ENCODE results near the gene TBCK.

The TBCK gene

GRCh38 chr4:106247600-106247999 lies 68.4 kb downstream of the TBCK start:
- TF ChIP-seq FOXP2 (optimal IDR thresholded peaks at IDR 0.05; ENCODE audit: borderline replicate concordance, extremely low read depth, extremely low read length, insufficient read depth) (no peak), REST (IDR thresholded peaks at IDR 0.05; ENCODE audit: insufficient read depth in 1 of 2, low read depth in 2 of 2, low read length in 2 of 2) (no peak), SIN3A (IDR thresholded peaks at IDR 0.05; ENCODE audit: borderline replicate concordance, insufficient read depth, low read length) (no peak), TAF1 (IDR thresholded peaks at IDR 0.05; ENCODE audit: borderline replicate concordance, insufficient read depth, low read length) (no peak)

GRCh38 chr4:106246441-106246840 lies 69.6 kb downstream of the TBCK start:
- TF ChIP-seq POLR2AphosphoS5 (IDR thresholded peaks at IDR 0.05; ENCODE audit: low read depth, low read length) (no peak), FOXP2 (optimal IDR thresholded peaks at IDR 0.05; ENCODE audit: borderline replicate concordance, extremely low read depth, extremely low read length, insufficient read depth) (no peak), SIN3A (IDR thresholded peaks at IDR 0.05; ENCODE audit: borderline replicate concordance, insufficient read depth, low read length) (no peak), TAF1 (IDR thresholded peaks at IDR 0.05; ENCODE audit: borderline replicate concordance, insufficient read depth, low read length) (no peak), REST (IDR thresholded peaks at IDR 0.05; ENCODE audit: insufficient read depth in 1 of 2, low read depth in 2 of 2, low read length in 2 of 2) (no peak)

GRCh38 chr4:106245176-106245575 lies 70.8 kb downstream of the TBCK start:
- TF ChIP-seq SIN3A (IDR thresholded peaks at IDR 0.05; ENCODE audit: borderline replicate concordance, insufficient read depth, low read length): no peak
- no peak for TF ChIP-seq POLR2AphosphoS5 (IDR thresholded peaks at IDR 0.05; ENCODE audit: low read depth, low read length)
- TF ChIP-seq FOXP2 (optimal IDR thresholded peaks at IDR 0.05; ENCODE audit: borderline replicate concordance, extremely low read depth, extremely low read length, insufficient read depth): no peak
- TF ChIP-seq TAF1 (IDR thresholded peaks at IDR 0.05; ENCODE audit: borderline replicate concordance, insufficient read depth, low read length): no peak

GRCh38 chr4:106240699-106241098 lies 75.3 kb downstream of the TBCK start:
- TF ChIP-seq REST (IDR thresholded peaks at IDR 0.05; ENCODE audit: insufficient read depth in 1 of 2, low read depth in 2 of 2, low read length in 2 of 2): no peak
- no peak for TF ChIP-seq SIN3A (IDR thresholded peaks at IDR 0.05; ENCODE audit: borderline replicate concordance, insufficient read depth, low read length)
- no peak for TF ChIP-seq TAF1 (IDR thresholded peaks at IDR 0.05; ENCODE audit: borderline replicate concordance, insufficient read depth, low read length)
- TF ChIP-seq POLR2AphosphoS5 (IDR thresholded peaks at IDR 0.05; ENCODE audit: low read depth, low read length): no peak
- no peak for TF ChIP-seq FOXP2 (optimal IDR thresholded peaks at IDR 0.05; ENCODE audit: borderline replicate concordance, extremely low read depth, extremely low read length, insufficient read depth)

GRCh38 chr4:106238820-106239420 lies 77.1 kb downstream of the TBCK start:
- no peak for TF ChIP-seq TAF1 (IDR thresholded peaks at IDR 0.05; ENCODE audit: borderline replicate concordance, insufficient read depth, low read length)
- no peak for TF ChIP-seq POLR2AphosphoS5 (IDR thresholded peaks at IDR 0.05; ENCODE audit: low read depth, low read length)
- TF ChIP-seq SIN3A (IDR thresholded peaks at IDR 0.05; ENCODE audit: borderline replicate concordance, insufficient read depth, low read length): no peak

- TF ChIP-seq TAF1 (IDR thresholded peaks at IDR 0.05; ENCODE audit: borderline replicate concordance, insufficient read depth, low read length): no peak
Measured at GRCh38 chr4:106231931-106232330, 84.1 kb downstream of the TBCK start.

- no peak for TF ChIP-seq FOXP2 (optimal IDR thresholded peaks at IDR 0.05; ENCODE audit: borderline replicate concordance, extremely low read depth, extremely low read length, insufficient read depth)
Measured at GRCh38 chr4:106222548-106222947, 93.5 kb downstream of the TBCK start.
